ENCODE measurements around the gene NPEPL1. TPM values are rescaled to one million over a fixed set of nuclear protein-coding genes. Genes with fewer than 3 reads are reported as not detected.

Gene NPEPL1
- total and polyA plus RNA-seq, 2 donors (not counting 3 experiments of a cell fraction or from before 2014, with no cell fraction given) = 22.5 to 40.8 TPM

GRCh38 chr20:58703765-58704371 is 11.3 kb downstream of the NPEPL1 start:
- no peaks in the 10 kb centered on the region for H3K79me2 ChIP-seq (ENCODE audit: control insufficient read depth, insufficient read depth, low read length)
- no peak overlapping the region for H3K9ac ChIP-seq (replicated peaks; ENCODE audit: extremely low read depth, insufficient read depth, low read length)
- DNase-seq (ENCODE audit: low read depth, low spot score) (no peak), FAIRE-seq (no peak)
- no peaks in the 10 kb centered on the region for H3K4me1 ChIP-seq (ENCODE audit: control insufficient read depth, extremely low read depth, insufficient read depth, low read length)
- H3K36me3 ChIP-seq (ENCODE audit: control insufficient read depth in 2 of 2, extremely low read depth in 1 of 2, insufficient read depth in 2 of 2, low read length in 2 of 2) = peaks cover 5 to 30% of the 10 kb centered on the region in 2 experiments
- no peaks in the 10 kb centered on the region for H4K20me1 ChIP-seq (replicated peaks; ENCODE audit: control insufficient read depth, extremely low read depth, insufficient read depth, low read length)
- ChIA-PET POLR2A (interaction anchor here (0.5 kb wide), 1 partner anchor 519 kb away, joined by 4 read pairs; no protein-coding TSS in a partner anchor), CTCF (interaction anchor here (4.8 kb wide), 1 partner anchor 222 kb away, joined by 22 read pairs; no protein-coding TSS in a partner anchor)
- H3K4me3 ChIP-seq (replicated peaks in 1 of 3; ENCODE audit: insufficient read depth in 1 of 3, low read depth in 1 of 3, low read length in 3 of 3) = no peak overlapping the region
- dilution Hi-C loops (cut with MboI; ENCODE audit: extremely low pct_ligation_motif_present, low sequenced_read_pairs) = no loop called here
- H3K4me2 ChIP-seq (ENCODE audit: insufficient read depth, low read length) = no peak overlapping the region
- BruUV-seq (replicated peaks) = no TSS peak
- H3K27me3 ChIP-seq (ENCODE audit: control insufficient read depth in 2 of 2, insufficient read depth in 2 of 2, low read length in 2 of 2) = no peaks in the 10 kb centered on the region
- H3K27ac ChIP-seq (ENCODE audit: insufficient read depth, low read depth, low read length) = no peak overlapping the region
- H3K9me3 ChIP-seq (replicated peaks; ENCODE audit: control insufficient read depth, insufficient read depth, low read length) = no peaks in the 10 kb centered on the region
- no peak overlapping the region for H2AFZ ChIP-seq (ENCODE audit: low read depth, low read length)
- intact Hi-C loops (cut with micrococcal nuclease) = no loop called here
- no peaks in the 10 kb centered on the region for H3K9me1 ChIP-seq (replicated peaks; ENCODE audit: control insufficient read depth, extremely low read depth, insufficient read depth, low read length)
- no peak for TF ChIP-seq CTCF (IDR thresholded peaks at IDR 0.05; ENCODE audit: extremely low read depth in 1 of 2, insufficient read depth in 1 of 2, low read depth in 1 of 2, low read length in 2 of 2)

GRCh38 chr20:58705208-58705926 is 12.8 kb downstream of the NPEPL1 start:
- FAIRE-seq = no peak

More at GRCh38 chr20:58705208-58705926, 12.8 kb downstream of the NPEPL1 start:
- H3K9me1 ChIP-seq (replicated peaks; ENCODE audit: control insufficient read depth, extremely low read depth, insufficient read depth, low read length) = no peaks in the 10 kb centered on the region
- H3K79me2 ChIP-seq (ENCODE audit: control insufficient read depth, insufficient read depth, low read length) = no peaks in the 10 kb centered on the region
- H3K9me3 ChIP-seq (replicated peaks; ENCODE audit: control insufficient read depth, insufficient read depth, low read length) = no peaks in the 10 kb centered on the region
- no peak overlapping the region for H2AFZ ChIP-seq (ENCODE audit: low read depth, low read length)
- no peak overlapping the region for H3K9ac ChIP-seq (replicated peaks; ENCODE audit: extremely low read depth, insufficient read depth, low read length)
- no TSS peak for BruUV-seq (replicated peaks)
- peaks cover 5 to 16% of the 10 kb centered on the region in 2 experiments for H3K36me3 ChIP-seq (ENCODE audit: control insufficient read depth in 2 of 2, extremely low read depth in 1 of 2, insufficient read depth in 2 of 2, low read length in 2 of 2)
- H3K4me1 ChIP-seq (ENCODE audit: control insufficient read depth, extremely low read depth, insufficient read depth, low read length) = no peaks in the 10 kb centered on the region
- no peaks in the 10 kb centered on the region for H3K27me3 ChIP-seq (ENCODE audit: control insufficient read depth in 2 of 2, insufficient read depth in 2 of 2, low read length in 2 of 2)
- POLR2A ChIA-PET = interaction anchor here (0.5 to 0.6 kb wide), 2 partner anchors 276 to 350 kb away, joined by 3 read pairs; no protein-coding TSS in a partner anchor
- H3K4me2 ChIP-seq (ENCODE audit: insufficient read depth, low read length) = no peak overlapping the region
- no peak for DNase-seq (ENCODE audit: low read depth, low spot score)
- intact Hi-C loops (cut with micrococcal nuclease) (no loop called here), dilution Hi-C loops (cut with MboI; ENCODE audit: extremely low pct_ligation_motif_present, low sequenced_read_pairs) (no loop called here)
- CTCF ChIA-PET = interaction anchor here (4.8 kb wide), 1 partner anchor 224 kb away, joined by 22 read pairs; no protein-coding TSS in a partner anchor
- no peak overlapping the region for H3K4me3 ChIP-seq (replicated peaks in 1 of 3; ENCODE audit: insufficient read depth in 1 of 3, low read depth in 1 of 3, low read length in 3 of 3)
- no peak for TF ChIP-seq MYC (IDR thresholded peaks at IDR 0.05; ENCODE audit: low read depth, low read length)
- no peak for TF ChIP-seq POLR2AphosphoS5 (IDR thresholded peaks at IDR 0.05; ENCODE audit: insufficient read depth, low read depth, low read length)
- TF ChIP-seq GATA2 (IDR thresholded peaks at IDR 0.05; ENCODE audit: insufficient read depth, insufficient read length, low read depth, low read length) = no peak
- no peaks in the 10 kb centered on the region for H4K20me1 ChIP-seq (replicated peaks; ENCODE audit: control insufficient read depth, extremely low read depth, insufficient read depth, low read length)
- H3K27ac ChIP-seq (ENCODE audit: insufficient read depth, low read depth, low read length) = no peak overlapping the region

Data from endothelial cell of umbilical vein (primary cell).